ENCODE measurements around the gene PARVG.

Gene PARVG

GRCh38 chr22:44199866-44200265 is 19.1 kb downstream of the PARVG start:
- no peak for DNase-seq

- DNase-seq = no peak
Measured at GRCh38 chr22:44200451-44200850, 19.7 kb downstream of the PARVG start.

GRCh38 chr22:44200855-44201550 is 20.3 kb downstream of the PARVG start:
- no peak for DNase-seq

GRCh38 chr22:44201665-44202064 is 20.9 kb downstream of the PARVG start:
- DNase-seq = no peak

GRCh38 chr22:44202261-44202789 is 21.6 kb downstream of the PARVG start:
- DNase-seq = no peak

- no peak for DNase-seq
Measured at GRCh38 chr22:44203203-44203602, 22.5 kb downstream of the PARVG start.

- DNase-seq = no peak
Measured at GRCh38 chr22:44204739-44205515, 24.2 kb downstream of the PARVG start.

- DNase-seq = no peak
Measured at GRCh38 chr22:44205516-44206329, 25.0 kb downstream of the PARVG start.

- no peak for DNase-seq
Measured at GRCh38 chr22:44206330-44206645, 25.6 kb downstream of the PARVG start.

- no peak for DNase-seq
Measured at GRCh38 chr22:44206696-44207095, 26.0 kb downstream of the PARVG start.

GRCh38 chr22:44207173-44207980 is 26.7 kb downstream of the PARVG start:
- DNase-seq = no peak

- no peak for DNase-seq
Measured at GRCh38 chr22:44207981-44208317, 27.2 kb downstream of the PARVG start.

GRCh38 chr22:44209343-44209742 is 28.6 kb downstream of the PARVG start:
- no peak for DNase-seq

GRCh38 chr22:44210722-44211121 is 30.0 kb downstream of the PARVG start:
- DNase-seq = no peak

GRCh38 chr22:44211256-44211945 is 30.7 kb downstream of the PARVG start:
- no peak for DNase-seq

- peak; percentile 83 for DNase-seq
Measured at GRCh38 chr22:44211946-44212930, 31.5 kb downstream of the PARVG start.

GRCh38 chr22:44212936-44213335 is 32.2 kb downstream of the PARVG start:
- DNase-seq = no peak

- DNase-seq = no peak
Measured at GRCh38 chr22:44213489-44214043, 32.8 kb downstream of the PARVG start.

- no peak for DNase-seq
Measured at GRCh38 chr22:44214187-44214586, 33.5 kb downstream of the PARVG start.

- no peak for DNase-seq
Measured at GRCh38 chr22:44214764-44215163, 34.0 kb downstream of the PARVG start.
